ENCODE data around the gene ZNF469. TPM values are rescaled to one million over a fixed set of nuclear protein-coding genes. Genes with fewer than 3 reads are reported as not detected.

Gene ZNF469
- total and polyA plus RNA-seq, 9 of the 15 experiments (the other 6 are each of a cell fraction or from before 2014, with no cell fraction given), result 0.01 to 0.04 TPM; not detected in 7

- no peaks in the 10 kb centered on the region for H3K36me3 ChIP-seq (ENCODE audit: control insufficient read depth, insufficient read depth, low read length)
- H3K4me2 ChIP-seq (ENCODE audit: insufficient read depth, low read length), result no peak overlapping the region
- CTCF ChIA-PET (ENCODE audit: low intra/inter-chr PET ratio), result no interaction called here
- no peak overlapping the region for H3K4me3 ChIP-seq
- 0 out of 2 replicates have a peak, but pooled peaks have one; percentile 16 for TF ChIP-seq ZNF121 (CRISPR knock-in tag; conservative IDR thresholded peaks at IDR 0.05)
- TF ChIP-seq, protein P1, sequence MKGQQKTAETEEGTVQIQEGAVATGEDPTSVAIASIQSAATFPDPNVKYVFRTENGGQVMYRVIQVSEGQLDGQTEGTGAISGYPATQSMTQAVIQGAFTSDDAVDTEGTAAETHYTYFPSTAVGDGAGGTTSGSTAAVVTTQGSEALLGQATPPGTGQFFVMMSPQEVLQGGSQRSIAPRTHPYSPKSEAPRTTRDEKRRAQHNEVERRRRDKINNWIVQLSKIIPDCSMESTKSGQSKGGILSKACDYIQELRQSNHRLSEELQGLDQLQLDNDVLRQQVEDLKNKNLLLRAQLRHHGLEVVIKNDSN (CRISPR knock-in tag; IDR thresholded peaks at IDR 0.05), result peak; percentile 25; the same call in 1 of the 2 replicates
- TF ChIP-seq BHLHE40 (IDR thresholded peaks at IDR 0.05; ENCODE audit: low read length), result peak; percentile 75
- no peak for TF ChIP-seq ETV5 (CRISPR knock-in tag; IDR thresholded peaks at IDR 0.05; ENCODE audit: low read depth)
- in situ Hi-C loops (cut with MboI), result no loop called here
- H3K9me3 ChIP-seq (replicated peaks; ENCODE audit: control insufficient read depth, insufficient read depth, low read depth, low read length), result no peaks in the 10 kb centered on the region
- DNase-seq (ENCODE audit: extremely low read depth in 1 of 4, low spot score in 3 of 4) (no peak), ATAC-seq (no peak), FAIRE-seq (no peak)
- peaks cover 10 to 49% of the 10 kb centered on the region in 2 experiments for H3K27me3 ChIP-seq (ENCODE audit: control insufficient read depth in 2 of 2, insufficient read depth in 2 of 2, low read length in 2 of 2)
- H3K79me2 ChIP-seq (ENCODE audit: control insufficient read depth, insufficient read depth, low read length), result no peaks in the 10 kb centered on the region
- BruUV-seq (replicated peaks), result no TSS peak
- peaks cover 0 to 65% of the 10 kb centered on the region in 2 experiments; a peak in 3 of 5 replicates for H3K4me1 ChIP-seq (replicated peaks in 1 of 2; ENCODE audit: control insufficient read depth in 2 of 2, insufficient read depth in 2 of 2, low read length in 2 of 2)
- H4K20me1 ChIP-seq (replicated peaks; ENCODE audit: control insufficient read depth, insufficient read depth, low read length), result peaks cover 13% of the 10 kb centered on the region; the same call in 1 of the 2 replicates
- no peak overlapping the region for H2AFZ ChIP-seq (ENCODE audit: low read depth, low read length)
- intact Hi-C loops (cut with micrococcal nuclease), result loop anchor here (10.0 kb wide), 1 partner anchor 123 kb away; no protein-coding TSS in a partner anchor
- no peak overlapping the region for H3K27ac ChIP-seq (ENCODE audit: extremely low read depth, low read depth, low read length)
- H3K9ac ChIP-seq (ENCODE audit: insufficient read depth in 1 of 2, low read depth in 2 of 2, low read length in 2 of 2), result no peak overlapping the region
- 15% methylated on average over 5 of the region's 5 CpGs for WGBS (ENCODE audit: insufficient coverage, low coverage, missing lambda C conversion rate)
- POLR2A ChIA-PET, result interaction anchor here (0.6 kb wide), 2 partner anchors 13 to 54 kb away, joined by 3 read pairs; no protein-coding TSS in a partner anchor
- no peaks in the 10 kb centered on the region for H3K9me1 ChIP-seq (ENCODE audit: control insufficient read depth, insufficient read depth, low read length)
Observed at GRCh38 chr16:88407807-88408206, 25.0 kb downstream of the ZNF469 start.

All from K562 (cell line).